Astrocyte (in vitro differentiated cells and primary cell): Measurements from ENCODE around the gene GAPVD1. TPM values are rescaled to one million over a fixed set of nuclear protein-coding genes. Genes with fewer than 3 reads are reported as not detected.
A peak's percentile ranks its signal among the peaks of the same experiment; 100 is the strongest.

ENCODE experiments used
- DNase-seq: peaks from one replicate; pipeline ENCODE4 v3.0.0-alpha.2; 2010; ENCODE audit warnings: low read depth
- FAIRE-seq: peaks from 2 replicates; lab custom pipeline; 2011; peaks lifted over from hg19 to GRCh38; lab: Jason Lieb, UNC
- H2AFZ ChIP-seq: 2 replicates; pipeline ENCODE4 v1.6.0; 2012; ENCODE audit warnings: low read depth, low read length, inconsistent platforms
- H3K27ac ChIP-seq: 2 replicates; pipeline ENCODE4 v1.5.1; 2011; ENCODE audit warnings: low read depth, low read length, inconsistent platforms
- H3K27me3 ChIP-seq: 2 replicates; pipeline ENCODE4 v1.6.0; 2011; ENCODE audit warnings: low read length, inconsistent platforms; ENCODE audit not compliant: insufficient read depth
- H3K36me3 ChIP-seq: 2 replicates; pipeline ENCODE4 v1.5.1; 2011; ENCODE audit warnings: low read length, inconsistent platforms; ENCODE audit not compliant: insufficient read depth
- H3K4me1 ChIP-seq: 2 replicates; pipeline ENCODE4 v1.5.1; 2011; ENCODE audit warnings: low read length, inconsistent platforms; ENCODE audit not compliant: insufficient read depth
- H3K4me2 ChIP-seq: 2 replicates; pipeline ENCODE4 v1.6.0; 2012; ENCODE audit warnings: low read length, inconsistent platforms
- H3K4me3 ChIP-seq: 2 replicates; pipeline ENCODE4 v1.5.1; 2011; ENCODE audit warnings: low read depth, mild to moderate bottlenecking, low read length, inconsistent platforms; ENCODE audit not compliant: insufficient read depth
- H3K79me2 ChIP-seq: 2 replicates; pipeline ENCODE4 v1.6.0; 2012; ENCODE audit warnings: mild to moderate bottlenecking, low read length, inconsistent platforms; ENCODE audit not compliant: insufficient read depth
- H3K9ac ChIP-seq: 2 replicates; pipeline ENCODE4 v1.6.0; 2012; ENCODE audit warnings: mild to moderate bottlenecking, low read length, inconsistent platforms
- H3K9me3 ChIP-seq: 2 replicates; pipeline ENCODE4 v1.5.1; 2012; ENCODE audit warnings: low read depth, mild to moderate bottlenecking, low read length, inconsistent platforms; ENCODE audit not compliant: insufficient read depth
- H4K20me1 ChIP-seq: 2 replicates; pipeline ENCODE4 v1.6.0; 2012; ENCODE audit warnings: low read length, inconsistent platforms; ENCODE audit not compliant: insufficient read depth
- H3K27ac Mint-ChIP-seq: one replicate; pipeline ENCODE4 v1.8.0; 2021; ENCODE audit warnings: mild to moderate bottlenecking, mixed read lengths; ENCODE audit not compliant: unreplicated experiment
- H3K27me3 Mint-ChIP-seq: one replicate; pipeline ENCODE4 v1.8.0; 2021; ENCODE audit warnings: low read depth, mixed read lengths; ENCODE audit not compliant: unreplicated experiment
- H3K36me3 Mint-ChIP-seq: one replicate; pipeline ENCODE4 v1.8.0; 2021; ENCODE audit warnings: low read depth, mixed read lengths; ENCODE audit not compliant: unreplicated experiment
- H3K4me1 Mint-ChIP-seq: one replicate; pipeline ENCODE4 v1.8.0; 2021; ENCODE audit warnings: low read depth, mixed read lengths; ENCODE audit not compliant: unreplicated experiment
- H3K4me3 Mint-ChIP-seq: one replicate; pipeline ENCODE4 v1.8.0; 2021; ENCODE audit warnings: mild to moderate bottlenecking, moderate library complexity, mixed read lengths; ENCODE audit not compliant: unreplicated experiment
- H3K9me3 Mint-ChIP-seq: one replicate; pipeline ENCODE4 v1.8.0; 2021; ENCODE audit warnings: mild to moderate bottlenecking, mixed read lengths; ENCODE audit not compliant: unreplicated experiment
- CTCF ChIP-seq: IDR thresholded peaks from 2 replicates; pipeline ENCODE4 v1.5.1; 2011; ENCODE audit warnings: low read depth, mild to moderate bottlenecking, inconsistent platforms, low read length, moderate library complexity; ENCODE audit not compliant: insufficient read depth
- EZH2 ChIP-seq: IDR thresholded peaks from 2 replicates; pipeline ENCODE4 v1.6.1; 2012; ENCODE audit warnings: mild to moderate bottlenecking, low read length, inconsistent platforms; ENCODE audit not compliant: insufficient read depth
- total RNA-seq: library from RNA; stranded (reverse); gene quantifications from 2 replicates; pipeline ENCODE4 v1.2.1, GENCODE V29; 2021

Gene GAPVD1
- total RNA-seq, 1 donor from 2014 or later, result 54.4 TPM

- no peak overlapping the region for H3K27ac Mint-ChIP-seq
- H3K36me3 Mint-ChIP-seq, result no peaks in the 10 kb centered on the region
- H3K4me2 ChIP-seq, result no peak overlapping the region
- FAIRE-seq, result no peak
- no peaks in the 10 kb centered on the region for H3K4me1 Mint-ChIP-seq
- H3K27me3 Mint-ChIP-seq, result no peaks in the 10 kb centered on the region
- H3K27ac ChIP-seq, result no peak overlapping the region
- no peaks in the 10 kb centered on the region for H3K9me3 Mint-ChIP-seq
- H3K27me3 ChIP-seq, result no peaks in the 10 kb centered on the region
- no peaks in the 10 kb centered on the region for H3K36me3 ChIP-seq
- H3K4me1 ChIP-seq, result no peaks in the 10 kb centered on the region
- no peak overlapping the region for H3K9ac ChIP-seq
- DNase-seq, result no peak
- H3K4me3 Mint-ChIP-seq, result no peak overlapping the region
- H2AFZ ChIP-seq, result no peak overlapping the region
- TF ChIP-seq CTCF (no peak), EZH2 (no peak)
- H3K4me3 ChIP-seq, result no peak overlapping the region
- H3K9me3 ChIP-seq, result no peaks in the 10 kb centered on the region
- H3K79me2 ChIP-seq, result no peaks in the 10 kb centered on the region
- H4K20me1 ChIP-seq, result no peaks in the 10 kb centered on the region
These were observed 7.4 kb upstream of the GAPVD1 start for GRCh38 chr9:125254231-125254630.

GRCh38 chr9:125255781-125256391 is 5.7 kb upstream of the GAPVD1 start:
- Mint-ChIP-seq H3K27ac (no peak overlapping the region), H3K9me3 (no peaks in the 10 kb centered on the region), H3K27me3 (no peaks in the 10 kb centered on the region), H3K36me3 (no peaks in the 10 kb centered on the region), H3K4me1 (peaks cover 5% of the 10 kb centered on the region), H3K4me3 (no peak overlapping the region)
- H3K36me3 ChIP-seq, result no peaks in the 10 kb centered on the region
- TF ChIP-seq EZH2 (no peak), CTCF (peak; percentile 43)
- no peak overlapping the region for H3K27ac ChIP-seq
- H3K79me2 ChIP-seq, result no peaks in the 10 kb centered on the region
- H2AFZ ChIP-seq, result no peak overlapping the region
- DNase-seq (no peak), FAIRE-seq (no peak)
- no peaks in the 10 kb centered on the region for H3K27me3 ChIP-seq
- H3K4me1 ChIP-seq, result no peaks in the 10 kb centered on the region
- no peak overlapping the region for H3K9ac ChIP-seq
- no peak overlapping the region for H3K4me3 ChIP-seq
- no peaks in the 10 kb centered on the region for H4K20me1 ChIP-seq
- H3K9me3 ChIP-seq, result no peaks in the 10 kb centered on the region
- H3K4me2 ChIP-seq, result no peak overlapping the region

GRCh38 chr9:125258160-125258785 is 3.4 kb upstream of the GAPVD1 start:
- FAIRE-seq (no peak), DNase-seq (no peak)
- Histone ChIP-seq H2AFZ (no peak overlapping the region), H3K4me3 (no peak overlapping the region), H3K27ac (no peak overlapping the region), H3K4me1 (peaks cover 7% of the 10 kb centered on the region), H4K20me1 (peaks cover 13% of the 10 kb centered on the region), H3K9ac (no peak overlapping the region), H3K9me3 (no peaks in the 10 kb centered on the region), H3K27me3 (no peaks in the 10 kb centered on the region), H3K36me3 (no peaks in the 10 kb centered on the region), H3K4me2 (no peak overlapping the region), H3K79me2 (peaks cover 17% of the 10 kb centered on the region)
- no peak overlapping the region for H3K27ac Mint-ChIP-seq
- no peak for TF ChIP-seq EZH2
- TF ChIP-seq CTCF, result no peak
- H3K4me3 Mint-ChIP-seq, result no peak overlapping the region
- H3K4me1 Mint-ChIP-seq, result peaks cover 6% of the 10 kb centered on the region
- no peaks in the 10 kb centered on the region for H3K27me3 Mint-ChIP-seq
- peaks cover 2% of the 10 kb centered on the region for H3K36me3 Mint-ChIP-seq
- no peaks in the 10 kb centered on the region for H3K9me3 Mint-ChIP-seq
